ENCODE results near the gene TBXA2R.

TBXA2R gene

DNA sequence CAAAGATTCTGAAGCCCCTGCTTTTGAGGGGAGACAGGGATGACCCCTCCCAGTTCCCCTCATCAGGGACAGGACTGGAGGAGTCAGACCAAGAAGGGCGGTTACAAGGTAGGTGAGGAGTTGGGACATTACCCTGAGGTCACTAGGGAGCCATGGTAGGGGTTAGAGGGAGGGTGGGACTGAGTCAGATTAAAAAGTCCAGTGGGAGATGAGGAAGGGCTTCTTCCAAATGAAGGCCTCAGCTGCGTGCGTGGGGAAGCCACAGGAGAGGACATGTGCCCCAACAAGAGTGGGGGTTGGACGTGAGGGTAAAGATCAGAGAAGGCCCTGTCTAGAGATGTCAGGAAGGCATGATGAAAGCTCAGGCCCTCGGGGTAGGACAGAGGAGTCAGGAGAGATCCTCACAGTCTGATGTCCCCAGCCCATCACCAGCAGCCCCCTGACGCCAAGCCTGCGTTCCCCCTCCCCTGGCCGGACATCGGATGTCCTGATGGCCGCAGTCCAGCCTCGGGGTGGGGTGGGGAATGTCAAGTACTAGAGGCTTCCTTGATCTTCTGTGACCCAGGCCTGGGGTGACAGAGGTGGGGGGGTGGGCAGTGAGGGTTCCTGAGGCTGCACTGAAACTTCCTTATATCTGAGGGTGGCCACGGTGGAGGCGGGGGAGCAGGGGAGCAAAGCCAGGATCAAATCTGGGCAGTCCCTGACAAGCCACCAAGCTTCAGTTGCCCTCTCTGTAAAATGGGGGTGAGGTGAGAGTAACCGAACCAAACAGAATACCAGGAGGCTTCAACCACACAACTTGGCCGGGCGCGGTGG is 42.8 kb downstream of the TBXA2R start:
- no peaks in the 10 kb centered on the region for H3K27me3 ChIP-seq (ENCODE audit: insufficient read depth, poor library complexity, severe bottlenecking)
- no peak for DNase-seq (ENCODE audit: low read depth in 1 of 2, low spot score in 1 of 2)

GRCh38 chr19:3557461-3558248 is 49.0 kb downstream of the TBXA2R start, which contains the start of gene MFSD12:
MFSD12 (minus strand) TSS chr19:3557586; CDS start chr19:3557403, 183 bp downstream.
- Histone ChIP-seq H3K4me3 (replicated peaks; ENCODE audit: insufficient read depth, low read length) (peak within 1 kb of the TSS; percentile 77), H3K27ac (replicated peaks) (peak within 1 kb of the TSS; percentile 85), H3K27me3 (ENCODE audit: insufficient read depth, poor library complexity, severe bottlenecking) (no peaks in the 10 kb centered on the region)
- peak; percentile 89 to 92 for DNase-seq (ENCODE audit: low read depth in 1 of 2, low spot score in 1 of 2)
- TF ChIP-seq POLR2AphosphoS5 (IDR thresholded peaks at IDR 0.05; ENCODE audit: low read depth) (peak; percentile 53; the same call in 1 of the 2 replicates), SPI1 (IDR thresholded peaks at IDR 0.05; ENCODE audit: borderline replicate concordance, low read depth) (no peak), CTCF (IDR thresholded peaks at IDR 0.05; ENCODE audit: insufficient read depth, low read length) (no peak), GABPA (IDR thresholded peaks at IDR 0.05; ENCODE audit: low read depth) (0 out of 2 replicates have a peak, but pooled peaks have one; percentile 20)
- TF ChIP-seq, protein P1, sequence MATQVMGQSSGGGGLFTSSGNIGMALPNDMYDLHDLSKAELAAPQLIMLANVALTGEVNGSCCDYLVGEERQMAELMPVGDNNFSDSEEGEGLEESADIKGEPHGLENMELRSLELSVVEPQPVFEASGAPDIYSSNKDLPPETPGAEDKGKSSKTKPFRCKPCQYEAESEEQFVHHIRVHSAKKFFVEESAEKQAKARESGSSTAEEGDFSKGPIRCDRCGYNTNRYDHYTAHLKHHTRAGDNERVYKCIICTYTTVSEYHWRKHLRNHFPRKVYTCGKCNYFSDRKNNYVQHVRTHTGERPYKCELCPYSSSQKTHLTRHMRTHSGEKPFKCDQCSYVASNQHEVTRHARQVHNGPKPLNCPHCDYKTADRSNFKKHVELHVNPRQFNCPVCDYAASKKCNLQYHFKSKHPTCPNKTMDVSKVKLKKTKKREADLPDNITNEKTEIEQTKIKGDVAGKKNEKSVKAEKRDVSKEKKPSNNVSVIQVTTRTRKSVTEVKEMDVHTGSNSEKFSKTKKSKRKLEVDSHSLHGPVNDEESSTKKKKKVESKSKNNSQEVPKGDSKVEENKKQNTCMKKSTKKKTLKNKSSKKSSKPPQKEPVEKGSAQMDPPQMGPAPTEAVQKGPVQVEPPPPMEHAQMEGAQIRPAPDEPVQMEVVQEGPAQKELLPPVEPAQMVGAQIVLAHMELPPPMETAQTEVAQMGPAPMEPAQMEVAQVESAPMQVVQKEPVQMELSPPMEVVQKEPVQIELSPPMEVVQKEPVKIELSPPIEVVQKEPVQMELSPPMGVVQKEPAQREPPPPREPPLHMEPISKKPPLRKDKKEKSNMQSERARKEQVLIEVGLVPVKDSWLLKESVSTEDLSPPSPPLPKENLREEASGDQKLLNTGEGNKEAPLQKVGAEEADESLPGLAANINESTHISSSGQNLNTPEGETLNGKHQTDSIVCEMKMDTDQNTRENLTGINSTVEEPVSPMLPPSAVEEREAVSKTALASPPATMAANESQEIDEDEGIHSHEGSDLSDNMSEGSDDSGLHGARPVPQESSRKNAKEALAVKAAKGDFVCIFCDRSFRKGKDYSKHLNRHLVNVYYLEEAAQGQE (IDR thresholded peaks at IDR 0.05; ENCODE audit: insufficient replicate concordance, low read depth): no peak

More for the DNA sequence above, 42.8 kb downstream of the TBXA2R start:
- TF ChIP-seq SPI1 (IDR thresholded peaks at IDR 0.05; ENCODE audit: borderline replicate concordance, low read depth) (no peak), POLR2AphosphoS5 (IDR thresholded peaks at IDR 0.05; ENCODE audit: low read depth) (no peak), CTCF (IDR thresholded peaks at IDR 0.05; ENCODE audit: insufficient read depth, low read length) (no peak), GABPA (IDR thresholded peaks at IDR 0.05; ENCODE audit: low read depth) (no peak)
- TF ChIP-seq, protein P1 (IDR thresholded peaks at IDR 0.05; ENCODE audit: insufficient replicate concordance, low read depth): no peak
- H3K4me3 ChIP-seq (replicated peaks; ENCODE audit: insufficient read depth, low read length): no peak overlapping the region
- H3K27ac ChIP-seq (replicated peaks): no peak overlapping the region

- no peak for DNase-seq (ENCODE audit: low read depth in 1 of 2, low spot score in 1 of 2)
- peak overlapping the region; percentile 60 for H3K27ac ChIP-seq (replicated peaks)
Observed at GRCh38 chr19:3556978-3557460, 49.7 kb downstream of the TBXA2R start.

More at GRCh38 chr19:3556978-3557460, 49.7 kb downstream of the TBXA2R start:
- H3K4me3 ChIP-seq (replicated peaks; ENCODE audit: insufficient read depth, low read length): peak overlapping the region; percentile 77
- no peaks in the 10 kb centered on the region for H3K27me3 ChIP-seq (ENCODE audit: insufficient read depth, poor library complexity, severe bottlenecking)
- peak; percentile 10; the same call in 1 of the 2 replicates for TF ChIP-seq SPI1 (IDR thresholded peaks at IDR 0.05; ENCODE audit: borderline replicate concordance, low read depth)
- TF ChIP-seq, protein P1 (IDR thresholded peaks at IDR 0.05; ENCODE audit: insufficient replicate concordance, low read depth): peak; percentile 74
- no peak for TF ChIP-seq CTCF (IDR thresholded peaks at IDR 0.05; ENCODE audit: insufficient read depth, low read length)
- TF ChIP-seq POLR2AphosphoS5 (IDR thresholded peaks at IDR 0.05; ENCODE audit: low read depth): 0 out of 2 replicates have a peak, but pooled peaks have one; percentile 7
- TF ChIP-seq GABPA (IDR thresholded peaks at IDR 0.05; ENCODE audit: low read depth): no peak
